ENCODE results near the gene FBXL16. TPM values are rescaled to one million over a fixed set of nuclear protein-coding genes. Genes with fewer than 3 reads are reported as not detected.

FBXL16 gene
- total and polyA plus RNA-seq, 9 of the 15 experiments (the other 6 are each of a cell fraction or from before 2014, with no cell fraction given): 0.21 to 8.2 (median 1.7) TPM

DNA sequence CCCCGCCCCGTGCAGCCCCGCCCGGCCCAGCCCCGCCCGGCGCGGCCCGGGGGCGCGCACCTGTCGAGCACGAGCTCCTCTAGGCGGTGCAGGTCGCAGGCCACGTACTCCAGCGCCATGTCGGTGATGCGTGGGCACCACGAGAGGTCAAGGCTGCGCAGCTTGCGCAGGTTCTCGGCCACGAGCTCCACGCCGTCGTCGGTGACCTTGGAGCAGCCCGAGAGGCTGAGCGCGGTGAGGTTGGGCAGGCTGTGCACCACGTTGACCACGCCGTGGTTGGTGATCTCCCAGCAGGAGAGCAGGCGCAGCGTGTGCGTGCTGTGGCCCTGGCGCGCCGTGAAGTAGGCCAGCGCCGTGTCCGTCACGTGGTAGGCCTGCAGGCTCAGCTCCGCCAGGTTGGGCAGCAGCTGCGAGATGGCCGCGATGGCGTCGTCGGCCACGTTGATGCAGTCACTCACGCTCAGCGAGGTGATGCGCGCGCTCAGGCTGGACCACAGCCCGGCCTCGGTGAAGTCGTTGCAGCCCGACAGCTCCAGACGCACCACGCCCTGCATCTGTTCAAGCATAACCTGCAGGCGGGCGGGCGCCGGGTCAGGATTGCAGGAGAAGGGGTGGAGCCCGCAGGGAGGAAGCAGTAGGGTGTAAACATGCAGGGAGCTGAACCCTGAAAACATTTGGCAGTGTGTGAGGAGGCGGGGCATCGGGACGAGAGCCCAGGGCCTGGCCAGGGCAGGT is 10.1 kb downstream of the FBXL16 start (continued):
- TF ChIP-seq, protein P1, sequence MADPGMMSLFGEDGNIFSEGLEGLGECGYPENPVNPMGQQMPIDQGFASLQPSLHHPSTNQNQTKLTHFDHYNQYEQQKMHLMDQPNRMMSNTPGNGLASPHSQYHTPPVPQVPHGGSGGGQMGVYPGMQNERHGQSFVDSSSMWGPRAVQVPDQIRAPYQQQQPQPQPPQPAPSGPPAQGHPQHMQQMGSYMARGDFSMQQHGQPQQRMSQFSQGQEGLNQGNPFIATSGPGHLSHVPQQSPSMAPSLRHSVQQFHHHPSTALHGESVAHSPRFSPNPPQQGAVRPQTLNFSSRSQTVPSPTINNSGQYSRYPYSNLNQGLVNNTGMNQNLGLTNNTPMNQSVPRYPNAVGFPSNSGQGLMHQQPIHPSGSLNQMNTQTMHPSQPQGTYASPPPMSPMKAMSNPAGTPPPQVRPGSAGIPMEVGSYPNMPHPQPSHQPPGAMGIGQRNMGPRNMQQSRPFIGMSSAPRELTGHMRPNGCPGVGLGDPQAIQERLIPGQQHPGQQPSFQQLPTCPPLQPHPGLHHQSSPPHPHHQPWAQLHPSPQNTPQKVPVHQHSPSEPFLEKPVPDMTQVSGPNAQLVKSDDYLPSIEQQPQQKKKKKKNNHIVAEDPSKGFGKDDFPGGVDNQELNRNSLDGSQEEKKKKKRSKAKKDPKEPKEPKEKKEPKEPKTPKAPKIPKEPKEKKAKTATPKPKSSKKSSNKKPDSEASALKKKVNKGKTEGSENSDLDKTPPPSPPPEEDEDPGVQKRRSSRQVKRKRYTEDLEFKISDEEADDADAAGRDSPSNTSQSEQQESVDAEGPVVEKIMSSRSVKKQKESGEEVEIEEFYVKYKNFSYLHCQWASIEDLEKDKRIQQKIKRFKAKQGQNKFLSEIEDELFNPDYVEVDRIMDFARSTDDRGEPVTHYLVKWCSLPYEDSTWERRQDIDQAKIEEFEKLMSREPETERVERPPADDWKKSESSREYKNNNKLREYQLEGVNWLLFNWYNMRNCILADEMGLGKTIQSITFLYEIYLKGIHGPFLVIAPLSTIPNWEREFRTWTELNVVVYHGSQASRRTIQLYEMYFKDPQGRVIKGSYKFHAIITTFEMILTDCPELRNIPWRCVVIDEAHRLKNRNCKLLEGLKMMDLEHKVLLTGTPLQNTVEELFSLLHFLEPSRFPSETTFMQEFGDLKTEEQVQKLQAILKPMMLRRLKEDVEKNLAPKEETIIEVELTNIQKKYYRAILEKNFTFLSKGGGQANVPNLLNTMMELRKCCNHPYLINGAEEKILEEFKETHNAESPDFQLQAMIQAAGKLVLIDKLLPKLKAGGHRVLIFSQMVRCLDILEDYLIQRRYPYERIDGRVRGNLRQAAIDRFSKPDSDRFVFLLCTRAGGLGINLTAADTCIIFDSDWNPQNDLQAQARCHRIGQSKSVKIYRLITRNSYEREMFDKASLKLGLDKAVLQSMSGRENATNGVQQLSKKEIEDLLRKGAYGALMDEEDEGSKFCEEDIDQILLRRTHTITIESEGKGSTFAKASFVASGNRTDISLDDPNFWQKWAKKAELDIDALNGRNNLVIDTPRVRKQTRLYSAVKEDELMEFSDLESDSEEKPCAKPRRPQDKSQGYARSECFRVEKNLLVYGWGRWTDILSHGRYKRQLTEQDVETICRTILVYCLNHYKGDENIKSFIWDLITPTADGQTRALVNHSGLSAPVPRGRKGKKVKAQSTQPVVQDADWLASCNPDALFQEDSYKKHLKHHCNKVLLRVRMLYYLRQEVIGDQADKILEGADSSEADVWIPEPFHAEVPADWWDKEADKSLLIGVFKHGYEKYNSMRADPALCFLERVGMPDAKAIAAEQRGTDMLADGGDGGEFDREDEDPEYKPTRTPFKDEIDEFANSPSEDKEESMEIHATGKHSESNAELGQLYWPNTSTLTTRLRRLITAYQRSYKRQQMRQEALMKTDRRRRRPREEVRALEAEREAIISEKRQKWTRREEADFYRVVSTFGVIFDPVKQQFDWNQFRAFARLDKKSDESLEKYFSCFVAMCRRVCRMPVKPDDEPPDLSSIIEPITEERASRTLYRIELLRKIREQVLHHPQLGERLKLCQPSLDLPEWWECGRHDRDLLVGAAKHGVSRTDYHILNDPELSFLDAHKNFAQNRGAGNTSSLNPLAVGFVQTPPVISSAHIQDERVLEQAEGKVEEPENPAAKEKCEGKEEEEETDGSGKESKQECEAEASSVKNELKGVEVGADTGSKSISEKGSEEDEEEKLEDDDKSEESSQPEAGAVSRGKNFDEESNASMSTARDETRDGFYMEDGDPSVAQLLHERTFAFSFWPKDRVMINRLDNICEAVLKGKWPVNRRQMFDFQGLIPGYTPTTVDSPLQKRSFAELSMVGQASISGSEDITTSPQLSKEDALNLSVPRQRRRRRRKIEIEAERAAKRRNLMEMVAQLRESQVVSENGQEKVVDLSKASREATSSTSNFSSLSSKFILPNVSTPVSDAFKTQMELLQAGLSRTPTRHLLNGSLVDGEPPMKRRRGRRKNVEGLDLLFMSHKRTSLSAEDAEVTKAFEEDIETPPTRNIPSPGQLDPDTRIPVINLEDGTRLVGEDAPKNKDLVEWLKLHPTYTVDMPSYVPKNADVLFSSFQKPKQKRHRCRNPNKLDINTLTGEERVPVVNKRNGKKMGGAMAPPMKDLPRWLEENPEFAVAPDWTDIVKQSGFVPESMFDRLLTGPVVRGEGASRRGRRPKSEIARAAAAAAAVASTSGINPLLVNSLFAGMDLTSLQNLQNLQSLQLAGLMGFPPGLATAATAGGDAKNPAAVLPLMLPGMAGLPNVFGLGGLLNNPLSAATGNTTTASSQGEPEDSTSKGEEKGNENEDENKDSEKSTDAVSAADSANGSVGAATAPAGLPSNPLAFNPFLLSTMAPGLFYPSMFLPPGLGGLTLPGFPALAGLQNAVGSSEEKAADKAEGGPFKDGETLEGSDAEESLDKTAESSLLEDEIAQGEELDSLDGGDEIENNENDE (IDR thresholded peaks at IDR 0.05; ENCODE audit: low read depth, low read length): no peak
- TF ChIP-seq ZNF253 (CRISPR knock-in tag; conservative IDR thresholded peaks at IDR 0.05) (no peak), NFIX (CRISPR knock-in tag; IDR thresholded peaks at IDR 0.05; ENCODE audit: low read depth) (no peak), CREM (IDR thresholded peaks at IDR 0.05; ENCODE audit: low read depth) (peak; percentile 6; the same call in 1 of the 2 replicates), PURB (CRISPR knock-in tag; IDR thresholded peaks at IDR 0.05; ENCODE audit: low read depth) (no peak)
- TF ChIP-seq, protein P2, sequence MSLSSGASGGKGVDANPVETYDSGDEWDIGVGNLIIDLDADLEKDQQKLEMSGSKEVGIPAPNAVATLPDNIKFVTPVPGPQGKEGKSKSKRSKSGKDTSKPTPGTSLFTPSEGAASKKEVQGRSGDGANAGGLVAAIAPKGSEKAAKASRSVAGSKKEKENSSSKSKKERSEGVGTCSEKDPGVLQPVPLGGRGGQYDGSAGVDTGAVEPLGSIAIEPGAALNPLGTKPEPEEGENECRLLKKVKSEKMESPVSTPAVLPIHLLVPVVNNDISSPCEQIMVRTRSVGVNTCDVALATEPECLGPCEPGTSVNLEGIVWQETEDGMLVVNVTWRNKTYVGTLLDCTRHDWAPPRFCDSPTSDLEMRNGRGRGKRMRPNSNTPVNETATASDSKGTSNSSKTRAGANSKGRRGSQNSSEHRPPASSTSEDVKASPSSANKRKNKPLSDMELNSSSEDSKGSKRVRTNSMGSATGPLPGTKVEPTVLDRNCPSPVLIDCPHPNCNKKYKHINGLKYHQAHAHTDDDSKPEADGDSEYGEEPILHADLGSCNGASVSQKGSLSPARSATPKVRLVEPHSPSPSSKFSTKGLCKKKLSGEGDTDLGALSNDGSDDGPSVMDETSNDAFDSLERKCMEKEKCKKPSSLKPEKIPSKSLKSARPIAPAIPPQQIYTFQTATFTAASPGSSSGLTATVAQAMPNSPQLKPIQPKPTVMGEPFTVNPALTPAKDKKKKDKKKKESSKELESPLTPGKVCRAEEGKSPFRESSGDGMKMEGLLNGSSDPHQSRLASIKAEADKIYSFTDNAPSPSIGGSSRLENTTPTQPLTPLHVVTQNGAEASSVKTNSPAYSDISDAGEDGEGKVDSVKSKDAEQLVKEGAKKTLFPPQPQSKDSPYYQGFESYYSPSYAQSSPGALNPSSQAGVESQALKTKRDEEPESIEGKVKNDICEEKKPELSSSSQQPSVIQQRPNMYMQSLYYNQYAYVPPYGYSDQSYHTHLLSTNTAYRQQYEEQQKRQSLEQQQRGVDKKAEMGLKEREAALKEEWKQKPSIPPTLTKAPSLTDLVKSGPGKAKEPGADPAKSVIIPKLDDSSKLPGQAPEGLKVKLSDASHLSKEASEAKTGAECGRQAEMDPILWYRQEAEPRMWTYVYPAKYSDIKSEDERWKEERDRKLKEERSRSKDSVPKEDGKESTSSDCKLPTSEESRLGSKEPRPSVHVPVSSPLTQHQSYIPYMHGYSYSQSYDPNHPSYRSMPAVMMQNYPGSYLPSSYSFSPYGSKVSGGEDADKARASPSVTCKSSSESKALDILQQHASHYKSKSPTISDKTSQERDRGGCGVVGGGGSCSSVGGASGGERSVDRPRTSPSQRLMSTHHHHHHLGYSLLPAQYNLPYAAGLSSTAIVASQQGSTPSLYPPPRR (CRISPR knock-in tag; IDR thresholded peaks at IDR 0.05; ENCODE audit: borderline replicate concordance): 0 out of 2 replicates have a peak, but pooled peaks have one; percentile 93
- TF ChIP-seq, protein P3, sequence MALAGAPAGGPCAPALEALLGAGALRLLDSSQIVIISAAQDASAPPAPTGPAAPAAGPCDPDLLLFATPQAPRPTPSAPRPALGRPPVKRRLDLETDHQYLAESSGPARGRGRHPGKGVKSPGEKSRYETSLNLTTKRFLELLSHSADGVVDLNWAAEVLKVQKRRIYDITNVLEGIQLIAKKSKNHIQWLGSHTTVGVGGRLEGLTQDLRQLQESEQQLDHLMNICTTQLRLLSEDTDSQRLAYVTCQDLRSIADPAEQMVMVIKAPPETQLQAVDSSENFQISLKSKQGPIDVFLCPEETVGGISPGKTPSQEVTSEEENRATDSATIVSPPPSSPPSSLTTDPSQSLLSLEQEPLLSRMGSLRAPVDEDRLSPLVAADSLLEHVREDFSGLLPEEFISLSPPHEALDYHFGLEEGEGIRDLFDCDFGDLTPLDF (CRISPR knock-in tag; IDR thresholded peaks at IDR 0.05): peak; percentile 62; the same call in 1 of the 2 replicates

Data from K562 (cell line).